Loucy (cell line): ENCODE measurements around the gene RTCA.

ENCODE experiments used
- EZH2phosphoT487 ChIP-seq: fragments of 200-600 bp; IDR thresholded peaks from 2 replicates; pipeline ENCODE4 v1.6.1; 2018; ENCODE audit warnings: antibody characterized with exemption, mild to moderate bottlenecking, moderate library complexity, borderline replicate concordance
- TF ChIP-seq, protein P1 (sequence below): fragments of 200-600 bp; sonication (generic); conservative IDR thresholded peaks from 2 replicates; pipeline ENCODE4 v1.5.1; 2014; ENCODE audit warnings: mild to moderate bottlenecking, antibody characterized with exemption, low read length

DNA sequence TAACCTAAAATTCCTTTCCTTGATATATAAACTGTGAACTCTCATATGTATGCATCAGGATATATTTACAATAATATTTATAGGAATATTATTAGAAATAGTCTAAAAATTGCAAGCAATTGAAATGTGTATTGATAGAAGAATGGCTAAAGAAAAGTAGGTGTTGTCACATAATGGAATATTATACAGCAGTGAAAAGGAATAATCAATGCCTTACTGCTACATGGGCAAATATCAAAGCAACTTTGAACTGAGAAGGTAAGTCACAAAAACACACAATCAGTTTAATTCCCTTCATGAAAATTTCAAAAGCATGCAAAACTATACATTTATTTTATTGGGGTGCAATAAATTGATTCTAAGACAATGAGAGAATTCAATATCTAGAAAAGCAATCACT is 50.6 kb downstream of the RTCA start:
- TF ChIP-seq, protein P1, sequence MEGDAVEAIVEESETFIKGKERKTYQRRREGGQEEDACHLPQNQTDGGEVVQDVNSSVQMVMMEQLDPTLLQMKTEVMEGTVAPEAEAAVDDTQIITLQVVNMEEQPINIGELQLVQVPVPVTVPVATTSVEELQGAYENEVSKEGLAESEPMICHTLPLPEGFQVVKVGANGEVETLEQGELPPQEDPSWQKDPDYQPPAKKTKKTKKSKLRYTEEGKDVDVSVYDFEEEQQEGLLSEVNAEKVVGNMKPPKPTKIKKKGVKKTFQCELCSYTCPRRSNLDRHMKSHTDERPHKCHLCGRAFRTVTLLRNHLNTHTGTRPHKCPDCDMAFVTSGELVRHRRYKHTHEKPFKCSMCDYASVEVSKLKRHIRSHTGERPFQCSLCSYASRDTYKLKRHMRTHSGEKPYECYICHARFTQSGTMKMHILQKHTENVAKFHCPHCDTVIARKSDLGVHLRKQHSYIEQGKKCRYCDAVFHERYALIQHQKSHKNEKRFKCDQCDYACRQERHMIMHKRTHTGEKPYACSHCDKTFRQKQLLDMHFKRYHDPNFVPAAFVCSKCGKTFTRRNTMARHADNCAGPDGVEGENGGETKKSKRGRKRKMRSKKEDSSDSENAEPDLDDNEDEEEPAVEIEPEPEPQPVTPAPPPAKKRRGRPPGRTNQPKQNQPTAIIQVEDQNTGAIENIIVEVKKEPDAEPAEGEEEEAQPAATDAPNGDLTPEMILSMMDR = no peak
- TF ChIP-seq EZH2phosphoT487 = no peak
